Middle frontal gyrus (tissue), 1 donor: ENCODE measurements around the gene RNF152.
"Not testable (repeated sequence)": the region's sequence is repeated elsewhere in the genome, so short reads cannot be mapped to it uniquely, and the experiment has no call there.

Experiments
- DNase-seq: peaks from one replicate; pipeline ENCODE4 v3.0.0-alpha.2; 2015; ENCODE audit warnings: low spot score; ENCODE audit errors: extremely low spot score

Gene RNF152

GRCh38 chr18:61821748-61822147, 71.1 kb downstream of the RNF152 start:
- DNase-seq = no peak

GRCh38 chr18:61820882-61821281, 71.9 kb downstream of the RNF152 start:
- DNase-seq = no peak

- DNase-seq = no peak
Measured at GRCh38 chr18:61817086-61817485, 75.7 kb downstream of the RNF152 start.

GRCh38 chr18:61815885-61816470, 76.8 kb downstream of the RNF152 start:
- DNase-seq = no peak

GRCh38 chr18:61808286-61808685, 84.5 kb downstream of the RNF152 start:
- no peak for DNase-seq

- DNase-seq = no peak
Measured at GRCh38 chr18:61803393-61803792, 89.4 kb downstream of the RNF152 start.

- no peak for DNase-seq
Measured at GRCh38 chr18:61797696-61798590, 94.9 kb downstream of the RNF152 start.

- DNase-seq = no peak
Measured at GRCh38 chr18:61791031-61791430, 101.8 kb downstream of the RNF152 start.

GRCh38 chr18:61787011-61787670, 105.7 kb downstream of the RNF152 start:
- DNase-seq = not testable (repeated sequence)

- no peak for DNase-seq
Measured at GRCh38 chr18:61785588-61785987, 107.2 kb downstream of the RNF152 start.

- DNase-seq = no peak
Measured at GRCh38 chr18:61784834-61785233, 108.0 kb downstream of the RNF152 start.

- DNase-seq = no peak
Measured at GRCh38 chr18:61782545-61782944, 110.3 kb downstream of the RNF152 start.

GRCh38 chr18:61776201-61776600, 116.6 kb downstream of the RNF152 start:
- DNase-seq = not testable (repeated sequence)

- DNase-seq = no peak
Measured at GRCh38 chr18:61774846-61775245, 118.0 kb downstream of the RNF152 start.

GRCh38 chr18:61772293-61772848, 120.4 kb downstream of the RNF152 start:
- no peak for DNase-seq

- no peak for DNase-seq
Measured at GRCh38 chr18:61771861-61772260, 120.9 kb downstream of the RNF152 start.

GRCh38 chr18:61770279-61770678, 122.5 kb downstream of the RNF152 start:
- DNase-seq = no peak

GRCh38 chr18:61766266-61766884, 126.4 kb downstream of the RNF152 start:
- DNase-seq = no peak

GRCh38 chr18:61765097-61765496, 127.7 kb downstream of the RNF152 start:
- DNase-seq = no peak

GRCh38 chr18:61764381-61764780, 128.4 kb downstream of the RNF152 start:
- no peak for DNase-seq

GRCh38 chr18:61761875-61762274, 130.9 kb downstream of the RNF152 start:
- DNase-seq = no peak
